ENCODE measurements around the gene ZSWIM6. TPM values are rescaled to one million over a fixed set of nuclear protein-coding genes. Genes with fewer than 3 reads are reported as not detected.

The ZSWIM6 gene
- polyA plus RNA-seq, 1 experiment, result 11.1 TPM

- TF ChIP-seq CTCF (IDR thresholded peaks at IDR 0.05; ENCODE audit: insufficient read depth, low read depth, low read length), result no peak
- DNase-seq (ENCODE audit: low read depth), result no peak
- Histone ChIP-seq H3K4me3 (ENCODE audit: low read depth, low read length) (peak overlapping the region; percentile 79), H3K27me3 (ENCODE audit: control insufficient read depth, insufficient read depth, low read length) (no peaks in the 10 kb centered on the region), H3K36me3 (ENCODE audit: control insufficient read depth, insufficient read depth, low read length) (no peaks in the 10 kb centered on the region; the same call in 1 of the 2 replicates)
- POLR2A ChIA-PET, result interaction anchor here (0.5 kb wide), 1 partner anchor 222 kb away, joined by 4 read pairs; no protein-coding TSS in a partner anchor
- CTCF ChIA-PET, result interaction anchor here (0.5 to 1.2 kb wide), 4 partner anchors 23 to 279 kb away, joined by 3 read pairs; no protein-coding TSS in a partner anchor
These were observed 2.2 kb downstream of the ZSWIM6 start for GRCh38 chr5:61333954-61334867.

DNA sequence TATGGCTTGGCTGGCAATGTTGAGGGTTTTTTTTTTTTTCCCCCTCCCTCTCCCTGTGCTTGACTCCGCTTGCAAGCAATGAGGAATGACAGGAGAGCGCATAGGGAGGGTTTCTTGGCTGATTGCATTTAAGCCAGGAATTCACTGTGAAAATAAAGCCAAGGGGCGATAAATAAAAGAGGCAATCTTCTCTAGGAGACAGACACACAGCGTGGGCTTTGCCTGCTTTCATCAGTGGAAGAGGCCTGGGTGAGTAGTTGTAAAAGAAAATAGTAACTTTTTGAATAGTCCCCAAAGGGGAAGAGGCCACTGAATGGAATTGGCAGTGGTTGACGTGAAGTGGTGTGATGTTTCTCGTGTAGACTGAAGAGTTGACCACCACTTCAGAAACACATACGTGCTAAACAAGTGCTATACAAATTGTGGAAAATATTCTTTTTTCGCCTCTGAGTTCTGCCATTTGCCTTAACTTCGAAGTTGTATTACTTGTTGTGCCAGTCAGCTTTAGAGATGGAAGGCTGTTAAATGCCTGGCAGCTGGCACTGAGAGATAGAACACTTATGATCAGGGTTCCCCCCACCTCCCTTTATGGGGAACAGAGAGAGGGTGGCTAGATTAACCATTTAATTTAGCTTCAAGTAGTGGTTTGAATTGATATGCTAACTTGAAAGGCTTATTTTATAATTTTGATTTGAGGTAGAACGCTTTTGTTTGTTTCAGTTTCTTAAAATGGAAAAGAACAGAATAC is 3.0 kb downstream of the ZSWIM6 start:
- ChIA-PET POLR2A (interaction anchor here (0.6 to 0.9 kb wide), 2 partner anchors 137 to 162 kb away, joined by 3 read pairs; no protein-coding TSS in a partner anchor), CTCF (interaction anchor here (0.7 to 1.6 kb wide), 5 partner anchors 11 to 324 kb away, joined by 4 to 5 read pairs (median 4); no protein-coding TSS in a partner anchor)
- H3K36me3 ChIP-seq (ENCODE audit: control insufficient read depth, insufficient read depth, low read length), result no peaks in the 10 kb centered on the region; the same call in 1 of the 2 replicates
- H3K4me3 ChIP-seq (ENCODE audit: low read depth, low read length), result peak overlapping the region; percentile 79
- no peak for DNase-seq (ENCODE audit: low read depth)
- H3K27me3 ChIP-seq (ENCODE audit: control insufficient read depth, insufficient read depth, low read length), result no peaks in the 10 kb centered on the region
- no peak for TF ChIP-seq CTCF (IDR thresholded peaks at IDR 0.05; ENCODE audit: insufficient read depth, low read depth, low read length)

DNA sequence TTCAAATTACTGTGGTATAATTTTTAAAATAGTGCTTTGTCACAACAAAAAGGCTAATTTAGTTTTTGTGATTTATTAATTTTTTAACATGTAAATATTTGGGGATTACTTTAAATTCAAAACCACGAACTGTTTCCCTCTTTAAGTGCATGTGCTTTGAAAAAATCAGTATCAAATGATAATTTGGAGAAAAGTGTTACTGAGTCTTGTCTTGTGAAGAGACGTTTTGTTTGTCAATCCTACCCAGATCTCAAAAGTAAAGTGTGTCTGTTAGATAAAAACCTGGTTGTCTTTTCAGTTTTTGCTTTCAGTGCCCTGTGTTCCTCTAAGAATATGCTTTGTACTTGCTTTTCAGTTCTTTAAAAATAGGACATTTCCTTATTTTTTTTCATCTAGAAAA is 7.7 kb downstream of the ZSWIM6 start:
- ChIA-PET CTCF (interaction anchor here (0.6 kb wide), 1 partner anchor 224 kb away, joined by 4 read pairs; no protein-coding TSS in a partner anchor), POLR2A (interaction anchor here (0.7 kb wide), 1 partner anchor 70 kb away, joined by 6 read pairs; no protein-coding TSS in a partner anchor)
- Histone ChIP-seq H3K36me3 (ENCODE audit: control insufficient read depth, insufficient read depth, low read length) (no peaks in the 10 kb centered on the region; the same call in 1 of the 2 replicates), H3K27me3 (ENCODE audit: control insufficient read depth, insufficient read depth, low read length) (no peaks in the 10 kb centered on the region), H3K4me3 (ENCODE audit: low read depth, low read length) (no peak overlapping the region)
- DNase-seq (ENCODE audit: low read depth), result no peak
- no peak for TF ChIP-seq CTCF (IDR thresholded peaks at IDR 0.05; ENCODE audit: insufficient read depth, low read depth, low read length)

DNA sequence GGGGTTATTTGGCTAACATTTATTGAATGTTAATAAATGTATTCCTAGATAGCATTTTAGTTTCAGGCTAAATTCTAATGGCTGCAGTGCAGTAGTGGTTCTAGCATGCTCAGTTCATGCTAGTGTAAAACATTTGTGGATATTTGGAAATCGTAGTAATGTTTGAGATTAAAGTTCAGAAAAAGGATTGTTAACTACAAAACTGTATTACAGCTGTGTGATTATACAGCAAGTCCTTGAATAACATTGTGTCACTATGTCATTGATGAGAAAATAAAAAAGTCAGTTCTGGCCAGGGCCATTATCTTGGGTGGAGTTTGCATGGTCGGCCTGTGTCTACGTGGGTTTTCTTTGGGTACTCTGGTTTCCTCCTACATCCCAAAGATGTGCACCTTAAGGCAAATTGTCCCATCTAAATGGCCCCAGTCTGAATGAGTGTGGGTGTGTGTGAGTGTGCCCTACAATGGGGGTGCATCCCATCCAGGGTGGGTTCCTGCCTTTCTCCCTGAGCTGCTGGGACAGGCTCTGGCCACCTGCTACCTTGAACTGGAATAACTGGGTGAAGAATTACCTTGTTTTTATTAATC is 8.8 kb downstream of the ZSWIM6 start:
- Histone ChIP-seq H3K27me3 (ENCODE audit: control insufficient read depth, insufficient read depth, low read length) (no peaks in the 10 kb centered on the region), H3K36me3 (ENCODE audit: control insufficient read depth, insufficient read depth, low read length) (no peaks in the 10 kb centered on the region; the same call in 1 of the 2 replicates), H3K4me3 (ENCODE audit: low read depth, low read length) (no peak overlapping the region)
- ChIA-PET POLR2A (no interaction called here), CTCF (no interaction called here)
- TF ChIP-seq CTCF (IDR thresholded peaks at IDR 0.05; ENCODE audit: insufficient read depth, low read depth, low read length), result no peak
- DNase-seq (ENCODE audit: low read depth), result no peak

All from BJ (cell line).